Endothelial cell (in vitro differentiated cells): ENCODE measurements around the gene NEDD9. TPM values are rescaled to one million over a fixed set of nuclear protein-coding genes. Genes with fewer than 3 reads are reported as not detected.
A peak's percentile ranks its signal among the peaks of the same experiment; 100 is the strongest.

Experiments used
- DNase-seq: peaks from one replicate; pipeline ENCODE4 v3.0.0; 2021; ENCODE audit warnings: low spot score
- H3K27ac Mint-ChIP-seq: one replicate; pipeline ENCODE4 v1.8.0; 2021; ENCODE audit warnings: mixed read lengths, inconsistent platforms; ENCODE audit not compliant: unreplicated experiment
- H3K27me3 Mint-ChIP-seq: one replicate; pipeline ENCODE4 v1.8.0; 2021; ENCODE audit warnings: mild to moderate bottlenecking, moderate library complexity, mixed read lengths, inconsistent platforms; ENCODE audit not compliant: unreplicated experiment
- H3K36me3 Mint-ChIP-seq: one replicate; pipeline ENCODE4 v1.8.0; 2021; ENCODE audit warnings: mild to moderate bottlenecking, low read depth, mixed read lengths, inconsistent platforms; ENCODE audit not compliant: unreplicated experiment
- H3K4me1 Mint-ChIP-seq: one replicate; pipeline ENCODE4 v1.8.0; 2021; ENCODE audit warnings: mild to moderate bottlenecking, mixed read lengths, inconsistent platforms; ENCODE audit not compliant: unreplicated experiment
- H3K4me3 Mint-ChIP-seq: one replicate; pipeline ENCODE4 v1.8.0; 2021; ENCODE audit warnings: mild to moderate bottlenecking, mixed read lengths, inconsistent platforms; ENCODE audit not compliant: unreplicated experiment
- H3K9me3 Mint-ChIP-seq: one replicate; pipeline ENCODE4 v1.8.0; 2021; ENCODE audit warnings: mixed read lengths, inconsistent platforms; ENCODE audit not compliant: unreplicated experiment
- total RNA-seq: library from RNA; stranded (reverse); fragmentation: NEBNext Ultra II Directional; extraction: Animal tissue kit (Norgen Biotek cat#: 25700); gene quantifications from one replicate; pipeline ENCODE4 v1.2.1, GENCODE V29; 2021; ENCODE audit not compliant: unreplicated experiment
- TF ChIP-seq, protein P1 (sequence below): fragments of 200-600 bp; sonication (generic); IDR thresholded peaks from one replicate; pipeline ENCODE4 v1.5.0; 2021; ENCODE audit warnings: antibody characterized with exemption; ENCODE audit not compliant: unreplicated experiment

Gene NEDD9
- total RNA-seq, 1 donor from 2014 or later, result 3.2 TPM

- H3K9me3 Mint-ChIP-seq, result no peaks in the 10 kb centered on the region
- H3K27ac Mint-ChIP-seq, result no peak overlapping the region
- no peaks in the 10 kb centered on the region for H3K27me3 Mint-ChIP-seq
- no peaks in the 10 kb centered on the region for H3K4me1 Mint-ChIP-seq
- H3K4me3 Mint-ChIP-seq, result no peak overlapping the region
- TF ChIP-seq, protein P1, sequence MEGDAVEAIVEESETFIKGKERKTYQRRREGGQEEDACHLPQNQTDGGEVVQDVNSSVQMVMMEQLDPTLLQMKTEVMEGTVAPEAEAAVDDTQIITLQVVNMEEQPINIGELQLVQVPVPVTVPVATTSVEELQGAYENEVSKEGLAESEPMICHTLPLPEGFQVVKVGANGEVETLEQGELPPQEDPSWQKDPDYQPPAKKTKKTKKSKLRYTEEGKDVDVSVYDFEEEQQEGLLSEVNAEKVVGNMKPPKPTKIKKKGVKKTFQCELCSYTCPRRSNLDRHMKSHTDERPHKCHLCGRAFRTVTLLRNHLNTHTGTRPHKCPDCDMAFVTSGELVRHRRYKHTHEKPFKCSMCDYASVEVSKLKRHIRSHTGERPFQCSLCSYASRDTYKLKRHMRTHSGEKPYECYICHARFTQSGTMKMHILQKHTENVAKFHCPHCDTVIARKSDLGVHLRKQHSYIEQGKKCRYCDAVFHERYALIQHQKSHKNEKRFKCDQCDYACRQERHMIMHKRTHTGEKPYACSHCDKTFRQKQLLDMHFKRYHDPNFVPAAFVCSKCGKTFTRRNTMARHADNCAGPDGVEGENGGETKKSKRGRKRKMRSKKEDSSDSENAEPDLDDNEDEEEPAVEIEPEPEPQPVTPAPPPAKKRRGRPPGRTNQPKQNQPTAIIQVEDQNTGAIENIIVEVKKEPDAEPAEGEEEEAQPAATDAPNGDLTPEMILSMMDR, result no peak
- peaks cover 3% of the 10 kb centered on the region for H3K36me3 Mint-ChIP-seq
- no peak for DNase-seq
These were observed 13.2 kb upstream of the NEDD9 start for GRCh38 chr6:11245381-11246256.

GRCh38 chr6:11244387-11245126 is 12.1 kb upstream of the NEDD9 start:
- H3K27ac Mint-ChIP-seq, result no peak overlapping the region
- H3K36me3 Mint-ChIP-seq, result peaks cover 3% of the 10 kb centered on the region
- no peaks in the 10 kb centered on the region for H3K9me3 Mint-ChIP-seq
- TF ChIP-seq, protein P1, result no peak
- no peaks in the 10 kb centered on the region for H3K27me3 Mint-ChIP-seq
- no peak for DNase-seq
- H3K4me1 Mint-ChIP-seq, result no peaks in the 10 kb centered on the region
- no peak overlapping the region for H3K4me3 Mint-ChIP-seq

- TF ChIP-seq, protein P1, result no peak
- no peak overlapping the region for H3K27ac Mint-ChIP-seq
- H3K4me3 Mint-ChIP-seq, result no peak overlapping the region
- H3K4me1 Mint-ChIP-seq, result no peaks in the 10 kb centered on the region
- peaks cover 2% of the 10 kb centered on the region for H3K36me3 Mint-ChIP-seq
- H3K27me3 Mint-ChIP-seq, result no peaks in the 10 kb centered on the region
- no peak for DNase-seq
- no peaks in the 10 kb centered on the region for H3K9me3 Mint-ChIP-seq
These were observed 11.4 kb upstream of the NEDD9 start for GRCh38 chr6:11243861-11244260.

DNA sequence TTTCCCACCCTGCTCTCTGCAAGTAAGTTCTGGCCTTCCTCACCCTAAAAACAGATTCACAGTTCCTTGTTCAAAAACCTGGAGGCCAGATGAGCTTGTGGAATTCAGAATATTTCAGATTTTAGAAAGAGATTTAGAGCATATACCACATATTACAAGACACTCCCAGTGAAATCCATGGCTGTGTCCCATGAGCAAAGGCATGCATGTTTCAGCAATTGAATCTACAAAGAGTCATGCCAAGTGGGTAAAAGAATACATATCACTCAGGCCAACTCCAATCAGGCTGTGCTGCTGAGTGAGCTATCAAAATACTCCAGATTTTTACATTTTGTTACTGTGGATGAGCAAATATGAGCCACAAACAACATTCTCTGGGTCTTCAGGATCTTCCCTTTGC is 10.2 kb upstream of the NEDD9 start:
- no peaks in the 10 kb centered on the region for H3K36me3 Mint-ChIP-seq
- H3K4me3 Mint-ChIP-seq, result no peak overlapping the region
- no peaks in the 10 kb centered on the region for H3K4me1 Mint-ChIP-seq
- no peak overlapping the region for H3K27ac Mint-ChIP-seq
- no peaks in the 10 kb centered on the region for H3K9me3 Mint-ChIP-seq
- TF ChIP-seq, protein P1, result no peak
- DNase-seq, result no peak
- peaks cover 3% of the 10 kb centered on the region for H3K27me3 Mint-ChIP-seq

DNA sequence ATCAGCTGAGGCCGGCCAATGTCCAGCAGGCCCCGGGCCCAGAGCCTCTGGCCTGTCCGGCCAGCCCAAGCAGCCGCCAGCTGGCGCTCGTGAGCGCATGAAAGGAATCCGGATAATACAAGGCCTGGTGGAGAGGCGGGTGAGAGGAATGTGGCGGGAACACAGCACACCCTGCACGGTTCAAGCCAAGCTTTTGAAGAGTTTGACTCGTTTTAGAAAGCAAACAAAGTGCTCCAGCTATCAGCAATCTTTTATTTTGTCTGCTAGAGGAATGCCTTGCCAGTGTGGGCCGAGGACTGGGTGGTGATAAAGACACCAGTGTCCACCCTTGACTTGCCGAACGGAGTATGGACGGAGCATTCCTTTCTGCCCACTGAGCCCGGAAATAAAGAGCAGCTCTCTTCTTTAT is 9.3 kb upstream of the NEDD9 start:
- peak; percentile 81 for DNase-seq
- Mint-ChIP-seq H3K9me3 (no peaks in the 10 kb centered on the region), H3K27ac (no peak overlapping the region), H3K36me3 (no peaks in the 10 kb centered on the region), H3K27me3 (peaks cover 3% of the 10 kb centered on the region), H3K4me1 (no peaks in the 10 kb centered on the region), H3K4me3 (no peak overlapping the region)
- TF ChIP-seq, protein P1, result peak; percentile 64
